Mesodermal cell (in vitro differentiated cells): Measurements from ENCODE around the gene LAMA3.

ENCODE experiments used
- H3K27ac ChIP-seq: 2 replicates; pipeline ENCODE4 v1.7.0; 2013; ENCODE audit warnings: mild to moderate bottlenecking, low read depth, low read length, moderate library complexity; ENCODE audit not compliant: severe bottlenecking
- H3K36me3 ChIP-seq: 2 replicates; pipeline ENCODE4 v1.7.1; 2013; ENCODE audit warnings: mild to moderate bottlenecking, low read length, moderate library complexity; ENCODE audit not compliant: control insufficient read depth, insufficient read depth
- H3K4me1 ChIP-seq: one replicate; pipeline ENCODE4 v1.7.1; 2013; ENCODE audit warnings: mild to moderate bottlenecking, low read length; ENCODE audit not compliant: insufficient read depth, control insufficient read depth, poor library complexity, severe bottlenecking
- H3K4me3 ChIP-seq: 2 replicates; pipeline ENCODE4 v1.7.0; 2013; ENCODE audit warnings: low read length, control low read depth, mild to moderate bottlenecking; ENCODE audit not compliant: insufficient read depth, poor library complexity, severe bottlenecking; ENCODE audit errors: extremely low read depth
- H3K9me3 ChIP-seq: 2 replicates; pipeline ENCODE4 v1.7.1; 2013; ENCODE audit warnings: mild to moderate bottlenecking, low read length, moderate library complexity; ENCODE audit not compliant: control insufficient read depth
- WGBS, 2 experiments: methylation state at CpG; one replicate each; pipeline ENCODE4 v1.1.5; 2013; ENCODE audit warnings: missing lambda C conversion rate in 2 of 2; ENCODE audit not compliant: insufficient coverage in 2 of 2; 5-methylcytosine and 5-hydroxymethylcytosine counted together

Gene LAMA3

DNA sequence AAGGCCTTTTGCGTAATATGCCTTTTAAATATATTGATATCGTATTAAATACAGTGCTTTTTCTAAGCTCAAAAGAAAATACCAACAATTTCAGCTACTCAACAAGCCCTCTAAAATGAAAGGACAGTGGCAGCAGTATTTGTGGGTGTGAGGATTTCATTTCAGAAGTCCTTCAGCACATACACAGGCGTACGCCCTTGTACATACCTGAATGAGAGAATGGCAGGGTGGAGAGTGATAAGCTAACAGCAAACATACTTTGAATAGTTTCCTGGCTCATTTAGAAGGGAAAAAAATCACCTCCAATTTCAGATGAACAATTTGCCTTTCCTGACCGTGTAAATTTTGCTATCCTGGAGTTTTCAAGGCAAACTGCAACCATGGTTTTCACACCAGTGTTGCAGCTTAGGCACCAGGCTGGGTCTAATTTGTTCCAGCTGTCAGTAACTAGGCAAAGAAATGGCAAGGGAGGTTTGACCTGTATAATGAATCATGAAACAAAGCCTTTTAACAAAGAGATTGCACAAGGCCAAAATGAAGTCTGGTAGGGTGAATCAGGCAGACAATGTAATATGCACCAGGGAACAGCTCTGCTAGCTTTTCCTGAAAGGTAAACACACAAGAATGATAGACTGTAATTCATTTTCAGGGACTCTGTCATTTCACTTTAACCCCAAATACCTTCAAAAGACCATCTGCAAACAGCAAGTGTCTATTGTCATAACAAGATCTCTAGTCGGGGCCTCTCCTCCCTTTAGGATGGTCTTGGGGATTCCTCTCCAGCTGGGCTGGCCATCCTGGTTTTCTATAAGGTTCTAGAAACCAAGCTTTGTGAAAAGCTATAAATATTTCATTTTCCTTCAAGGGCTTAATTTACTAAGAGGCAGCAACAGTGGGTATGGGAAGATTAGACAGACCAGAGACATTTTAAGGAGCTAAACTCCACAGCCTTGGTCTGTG lies 38.0 kb upstream of the LAMA3 start:
- H3K9me3 ChIP-seq: no peaks in the 10 kb centered on the region
- WGBS, 2 experiments: 89 to 93% methylated on average over 2 of the region's 6 CpGs
- no peaks in the 10 kb centered on the region for H3K36me3 ChIP-seq
- peaks cover 2% of the 10 kb centered on the region for H3K4me1 ChIP-seq
- H3K4me3 ChIP-seq: no peak overlapping the region
- H3K27ac ChIP-seq: no peak overlapping the region

DNA sequence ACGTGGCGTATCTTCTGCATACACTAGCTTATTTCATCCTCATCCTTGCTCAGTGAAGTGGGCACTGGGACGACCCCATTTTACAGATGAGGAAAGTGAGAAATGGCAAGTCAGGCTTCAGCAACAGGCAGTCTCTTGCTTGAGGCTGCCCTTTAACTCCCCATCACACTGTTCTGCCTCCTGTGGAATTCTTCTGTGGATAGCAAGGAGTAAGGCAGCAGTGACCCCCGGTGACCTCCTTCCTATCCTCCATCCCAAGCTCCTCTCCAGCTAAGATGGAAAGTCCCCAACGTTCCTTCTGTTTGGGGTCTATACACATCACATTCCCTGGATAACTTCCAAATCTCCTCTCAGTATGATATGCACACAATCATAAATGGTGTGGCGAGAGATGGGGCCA lies 37.0 kb upstream of the LAMA3 start:
- Histone ChIP-seq H3K4me3 (no peak overlapping the region), H3K9me3 (no peaks in the 10 kb centered on the region), H3K4me1 (peaks cover 4% of the 10 kb centered on the region), H3K27ac (no peak overlapping the region), H3K36me3 (no peaks in the 10 kb centered on the region)
- 75 to 81% methylated on average over 3 to 5 of the region's 6 CpGs for WGBS, 2 experiments

DNA sequence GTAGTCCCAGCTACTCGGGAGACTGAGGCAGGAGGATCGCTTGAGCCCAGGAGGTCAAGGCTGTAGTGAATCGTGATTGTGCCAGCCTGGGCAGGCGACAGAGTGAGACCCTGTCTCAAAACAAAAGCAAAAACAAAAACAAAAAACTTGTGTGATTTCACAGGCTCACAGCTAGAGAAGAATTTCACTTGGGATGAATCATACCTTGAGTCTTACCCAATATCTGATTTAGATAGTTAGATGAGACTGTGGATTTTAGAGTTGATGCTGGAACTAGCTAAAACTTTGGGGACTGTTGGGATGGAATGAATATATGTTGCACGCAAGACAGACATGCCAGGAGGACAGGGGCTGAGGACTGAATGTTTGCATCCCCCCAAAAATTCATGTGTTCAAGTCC lies 31.0 kb upstream of the LAMA3 start:
- peaks cover 8% of the 10 kb centered on the region for H3K4me1 ChIP-seq
- WGBS, 2 experiments: 97 to 100% methylated on average over 2 to 5 of the region's 5 CpGs

DNA sequence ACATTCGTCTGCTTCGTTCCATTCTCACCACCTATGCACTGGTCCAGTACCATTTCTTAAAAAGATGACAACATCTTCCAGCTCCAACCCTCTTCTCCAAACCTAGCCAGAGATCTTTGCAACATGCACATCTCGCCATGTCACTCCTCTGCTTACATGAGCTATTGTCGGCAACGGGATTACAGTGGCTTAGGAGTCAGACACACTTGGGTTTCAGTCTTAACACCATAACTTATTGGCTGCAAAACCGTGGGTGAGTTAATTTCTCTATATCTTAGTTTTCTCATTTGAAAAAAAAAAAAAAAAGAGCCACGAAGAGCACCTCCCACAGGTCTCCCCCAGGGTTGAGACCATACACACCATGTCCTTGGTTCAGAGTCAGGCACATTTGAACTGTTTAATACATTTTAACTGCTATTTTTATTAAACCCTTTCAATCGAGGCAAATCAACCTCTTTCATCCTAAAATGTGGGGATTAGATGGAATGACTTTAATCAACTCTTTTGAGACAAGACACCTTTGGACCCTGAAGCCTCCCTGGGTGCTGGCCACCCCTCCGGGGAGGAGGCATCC lies 27.4 kb upstream of the LAMA3 start:
- no peaks in the 10 kb centered on the region for H3K9me3 ChIP-seq
- H3K4me1 ChIP-seq: peaks cover 4% of the 10 kb centered on the region
- no peak overlapping the region for H3K27ac ChIP-seq
- no peaks in the 10 kb centered on the region for H3K36me3 ChIP-seq
- 73 to 75% methylated on average over 5 to 6 of the region's 9 CpGs for WGBS, 2 experiments
- H3K4me3 ChIP-seq: peak overlapping the region; percentile 28

More for the DNA sequence above, 31.0 kb upstream of the LAMA3 start:
- H3K9me3 ChIP-seq: no peaks in the 10 kb centered on the region
- H3K36me3 ChIP-seq: no peaks in the 10 kb centered on the region
- H3K27ac ChIP-seq: no peak overlapping the region
- no peak overlapping the region for H3K4me3 ChIP-seq

DNA sequence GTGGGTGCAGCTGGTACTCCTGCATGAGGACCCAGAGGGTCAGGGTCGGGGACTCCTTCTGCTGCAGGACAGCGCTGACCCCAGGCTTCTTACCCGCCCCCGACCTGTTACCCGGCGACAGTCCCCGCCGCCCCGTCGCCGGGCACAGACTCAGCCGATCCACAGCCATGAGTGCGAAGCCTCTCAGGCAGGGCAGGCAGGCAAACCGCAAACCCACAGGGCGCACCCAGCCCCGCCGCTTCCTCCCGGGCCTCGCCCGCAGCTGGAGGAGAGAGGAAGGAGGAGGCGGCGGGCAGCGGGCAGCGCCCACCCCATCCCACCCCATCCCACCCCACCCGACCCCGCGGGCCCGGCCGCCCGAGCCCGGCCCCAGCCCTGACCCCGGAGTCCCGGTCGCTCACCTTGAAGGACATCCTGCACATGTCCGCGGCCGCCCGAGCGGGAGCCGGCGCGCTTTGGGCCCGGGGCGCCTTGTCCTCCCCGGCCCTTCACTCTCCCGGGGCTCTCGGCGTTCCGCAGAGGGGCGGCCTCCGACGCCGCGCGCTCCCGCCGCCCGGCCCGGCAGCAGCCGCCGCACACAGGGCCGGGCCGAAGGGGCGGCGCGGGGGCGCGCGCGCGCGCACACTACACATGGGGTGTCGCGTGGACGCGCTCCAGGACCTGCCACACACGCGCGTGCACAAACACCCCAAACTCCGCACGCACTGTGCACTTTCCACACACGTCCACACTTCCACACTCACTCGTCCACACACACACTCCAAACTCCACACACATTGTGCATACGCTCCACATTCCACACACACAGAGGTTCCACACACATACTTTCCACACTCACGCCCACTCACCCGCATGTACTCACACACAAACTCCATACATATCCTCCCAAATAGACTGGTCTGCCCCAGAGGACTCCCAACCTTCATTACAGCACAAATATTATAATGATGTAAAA lies 26.7 kb upstream of the LAMA3 start, which contains the start of gene ANKRD29:
Gene ANKRD29, minus strand, starts transcription at position 603 of the 955 bp plus-strand sequence. Its CDS starts 181 bp downstream, at position 422.
- no peaks in the 10 kb centered on the region for H3K36me3 ChIP-seq
- whole genome bisulfite sequencing, 2 experiments: 5% methylated on average over 67 of the region's 86 CpGs

GRCh38 chr18:23664674-23665073 lies 24.6 kb upstream of the LAMA3 start:
- H3K36me3 ChIP-seq: no peaks in the 10 kb centered on the region
- H3K4me3 ChIP-seq: no peak overlapping the region
- WGBS, 2 experiments: 78% methylated on average over 2 to 5 of the region's 6 CpGs
- no peak overlapping the region for H3K27ac ChIP-seq
- H3K4me1 ChIP-seq: no peaks in the 10 kb centered on the region
- no peaks in the 10 kb centered on the region for H3K9me3 ChIP-seq

More for the DNA sequence above, 26.7 kb upstream of the LAMA3 start, which contains the start of gene ANKRD29:
- Histone ChIP-seq H3K4me1 (peaks cover 4% of the 10 kb centered on the region), H3K9me3 (no peaks in the 10 kb centered on the region), H3K27ac (no peak within 1 kb of the TSS), H3K4me3 (peak within 1 kb of the TSS; percentile 28)

GRCh38 chr18:23667114-23667513 lies 22.1 kb upstream of the LAMA3 start:
- WGBS, 2 experiments: 83% methylated on average over 1 of the region's 1 CpG; no CpG with 5 or more reads in 1 of the 2 experiments
- H3K27ac ChIP-seq: no peak overlapping the region
- no peak overlapping the region for H3K4me3 ChIP-seq
- H3K36me3 ChIP-seq: no peaks in the 10 kb centered on the region
- no peaks in the 10 kb centered on the region for H3K4me1 ChIP-seq
- no peaks in the 10 kb centered on the region for H3K9me3 ChIP-seq

GRCh38 chr18:23668731-23669130 lies 20.5 kb upstream of the LAMA3 start:
- no peak overlapping the region for H3K27ac ChIP-seq
- WGBS, 2 experiments: 20 to 30% methylated on average over 3 to 4 of the region's 4 CpGs
- no peaks in the 10 kb centered on the region for H3K9me3 ChIP-seq
- H3K4me1 ChIP-seq: no peaks in the 10 kb centered on the region
- no peaks in the 10 kb centered on the region for H3K36me3 ChIP-seq
- no peak overlapping the region for H3K4me3 ChIP-seq

- H3K4me3 ChIP-seq: no peak overlapping the region
- 88 to 94% methylated on average over 4 to 7 of the region's 8 CpGs for WGBS, 2 experiments
- no peaks in the 10 kb centered on the region for H3K4me1 ChIP-seq
- H3K9me3 ChIP-seq: no peaks in the 10 kb centered on the region
- no peak overlapping the region for H3K27ac ChIP-seq
- H3K36me3 ChIP-seq: no peaks in the 10 kb centered on the region
Measured at GRCh38 chr18:23669202-23669766, 20.0 kb upstream of the LAMA3 start.
